Measurements from ENCODE around the gene GPD2.
"Not testable (repeated sequence)": the region's sequence is repeated elsewhere in the genome, so short reads cannot be mapped to it uniquely, and the experiment has no call there.

Gene GPD2

DNA sequence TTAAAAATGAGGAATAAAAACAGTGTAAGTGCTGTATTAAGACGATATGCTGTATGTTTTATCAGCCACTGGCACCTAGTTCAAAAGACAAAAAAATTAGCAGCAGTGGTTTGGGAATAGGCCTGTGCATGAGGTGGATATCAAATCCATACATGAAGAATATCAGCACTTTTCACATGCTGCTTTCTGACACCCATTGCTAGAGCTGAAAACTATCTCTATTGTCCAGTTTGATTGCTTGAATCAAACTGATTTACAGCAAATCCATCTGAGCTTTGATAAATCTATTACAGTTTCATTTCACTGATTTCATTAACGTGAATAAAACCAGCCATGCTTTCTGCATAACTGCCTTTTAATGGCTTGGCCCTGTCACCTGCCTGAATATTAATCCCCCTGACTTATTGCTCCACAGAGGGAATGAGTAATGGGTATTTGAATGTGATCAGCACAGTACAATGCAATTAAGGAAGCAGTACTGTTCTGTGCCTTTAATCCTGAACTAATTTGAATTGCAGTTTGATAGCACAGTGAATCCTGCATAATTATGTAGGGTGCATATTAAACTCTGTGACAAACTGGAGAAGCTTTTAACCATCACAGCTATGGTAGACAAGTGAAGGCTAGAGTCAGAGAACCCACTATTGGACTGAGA, 154.0 kb downstream of the GPD2 start:
- DNase-seq, result no peak

DNA sequence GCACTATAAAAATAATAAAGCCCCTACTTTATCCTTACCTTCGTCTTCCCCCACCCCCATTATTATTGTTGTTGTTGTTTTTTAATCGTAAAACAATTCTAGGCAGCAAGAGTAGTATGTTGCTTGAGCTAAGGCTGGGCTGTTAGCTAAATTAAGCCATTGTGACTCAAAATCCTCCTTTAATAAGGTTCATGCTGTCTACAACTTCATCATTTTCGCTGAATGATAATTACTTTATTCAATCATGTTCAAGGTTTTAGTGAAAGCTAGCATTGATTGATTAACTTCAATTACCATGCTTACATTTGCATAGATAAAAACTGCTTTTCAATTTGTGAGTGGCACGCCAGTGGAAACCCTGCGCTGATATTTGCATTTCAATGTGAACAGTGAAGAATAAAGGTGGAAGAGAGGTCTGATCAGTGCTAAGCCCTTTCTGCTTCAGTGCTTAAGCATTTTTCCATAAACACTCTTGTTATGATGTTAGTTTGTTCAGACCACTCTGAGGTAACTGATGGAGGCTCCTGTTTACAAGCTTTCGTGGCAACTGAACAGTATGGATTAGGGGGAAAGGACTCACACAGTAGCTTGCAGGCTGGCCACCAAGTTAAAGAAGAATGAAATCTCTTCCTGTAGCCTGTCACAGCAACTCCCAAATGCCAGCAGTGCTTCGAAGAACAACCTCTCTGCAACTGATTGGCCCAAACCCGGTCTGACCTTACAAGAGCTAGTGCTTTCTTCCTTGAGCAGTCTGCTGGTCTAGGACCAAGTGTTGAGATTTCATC, 156.8 kb downstream of the GPD2 start:
- DNase-seq, result no peak

DNA sequence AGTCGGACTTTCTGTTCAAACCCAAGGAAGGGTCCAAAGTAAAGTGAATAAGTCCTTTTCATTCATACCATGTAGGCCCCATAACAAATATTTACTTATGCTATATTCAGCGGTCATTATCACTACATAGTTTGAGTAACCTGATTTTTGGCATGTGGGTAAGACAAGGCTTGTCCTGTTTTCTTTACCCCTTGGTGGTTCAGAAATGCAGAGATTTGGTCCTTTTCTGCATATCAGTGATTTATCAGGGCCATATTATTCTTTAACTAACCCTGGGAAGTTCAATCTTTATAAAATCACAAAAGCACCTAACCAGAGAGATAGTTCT, 157.4 kb downstream of the GPD2 start:
- no peak for DNase-seq

DNA sequence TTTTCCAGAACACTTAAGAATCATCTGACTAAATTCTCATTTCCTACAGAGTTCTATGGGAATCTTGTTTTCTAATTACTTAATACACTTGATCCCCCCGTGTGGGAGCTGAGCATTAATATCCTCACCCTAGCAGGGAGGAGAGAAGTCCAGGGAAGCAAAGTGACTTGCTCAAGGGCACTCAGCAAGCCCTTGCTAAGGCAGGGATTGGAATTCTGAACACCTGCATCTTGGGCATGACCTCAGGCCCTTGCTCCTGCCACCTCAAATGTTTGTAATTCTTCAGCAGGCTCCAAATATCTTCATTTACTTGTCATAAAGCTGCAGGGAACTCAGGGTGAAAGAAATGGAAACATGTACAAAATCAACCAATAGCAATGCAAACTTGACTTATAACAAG, 162.4 kb downstream of the GPD2 start:
- DNase-seq, result no peak

DNA sequence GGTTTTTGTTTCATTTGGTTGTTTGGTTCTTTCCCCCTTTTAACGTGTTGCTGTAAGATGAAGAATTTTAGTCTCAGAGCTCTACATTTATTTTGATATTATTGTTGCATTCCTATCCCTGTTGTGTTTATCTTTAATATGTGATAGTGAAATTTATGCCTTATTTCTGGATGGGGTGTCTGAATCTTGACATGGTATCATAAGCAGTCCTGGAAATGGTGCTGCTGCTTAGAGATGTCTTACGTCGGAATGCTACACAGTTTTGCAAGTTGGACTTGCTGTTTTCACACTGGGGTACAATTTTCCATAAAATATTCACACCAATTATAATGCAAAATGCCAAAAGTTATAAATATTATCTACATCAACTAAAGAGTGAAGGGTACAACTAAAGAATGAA, 164.0 kb downstream of the GPD2 start:
- no peak for DNase-seq

DNA sequence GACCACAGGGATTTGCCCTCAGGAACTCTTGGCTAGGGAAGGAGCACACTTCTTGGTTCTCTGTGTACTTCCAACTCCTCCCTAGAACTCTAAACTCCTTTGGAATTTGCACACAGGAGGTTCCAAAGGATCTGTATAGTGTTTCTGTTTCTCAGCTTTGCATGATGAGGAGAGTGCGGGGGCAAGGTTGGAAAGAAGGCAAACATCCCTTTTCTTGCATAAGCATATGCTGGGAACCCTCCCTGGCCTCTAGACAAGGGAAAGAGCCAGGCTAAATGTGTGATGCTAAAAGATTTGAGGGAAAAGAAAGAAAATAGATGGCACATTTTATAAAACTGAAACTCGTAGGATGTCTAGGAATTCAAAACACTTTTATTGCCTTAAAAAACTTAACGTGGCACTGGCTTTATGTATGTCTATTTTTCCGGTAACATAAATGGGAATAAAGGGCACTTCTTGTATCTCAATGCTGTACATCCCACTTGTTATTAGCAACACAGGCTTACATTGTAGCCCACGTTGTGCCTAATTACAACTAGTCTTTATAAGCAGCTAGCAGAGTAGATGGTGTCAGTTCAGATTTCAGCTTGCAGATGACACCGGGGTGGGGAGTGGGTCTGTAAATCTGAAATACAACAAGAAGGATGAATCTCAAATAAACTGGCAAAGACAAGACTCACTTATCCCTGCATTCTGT, 165.8 kb downstream of the GPD2 start:
- DNase-seq, result no peak

DNA sequence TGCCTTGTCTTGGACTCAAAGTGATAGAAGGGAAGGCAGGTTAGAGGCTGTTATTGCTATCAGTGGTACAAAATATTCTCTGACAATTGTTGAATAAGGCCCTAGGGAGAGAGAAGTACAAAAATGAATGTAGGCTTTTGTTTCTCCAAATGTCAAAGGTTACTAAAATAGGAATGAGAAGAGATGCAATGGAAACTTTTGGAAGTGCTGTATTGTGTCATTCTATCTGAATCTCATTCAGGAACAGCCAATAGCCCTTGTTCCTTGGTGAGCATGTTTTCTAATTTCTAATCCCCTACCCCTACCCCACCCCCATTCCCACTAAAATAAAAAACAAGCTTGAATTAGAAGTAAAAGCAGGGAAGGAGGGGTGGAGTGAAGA, 166.4 kb downstream of the GPD2 start:
- DNase-seq, result no peak

DNA sequence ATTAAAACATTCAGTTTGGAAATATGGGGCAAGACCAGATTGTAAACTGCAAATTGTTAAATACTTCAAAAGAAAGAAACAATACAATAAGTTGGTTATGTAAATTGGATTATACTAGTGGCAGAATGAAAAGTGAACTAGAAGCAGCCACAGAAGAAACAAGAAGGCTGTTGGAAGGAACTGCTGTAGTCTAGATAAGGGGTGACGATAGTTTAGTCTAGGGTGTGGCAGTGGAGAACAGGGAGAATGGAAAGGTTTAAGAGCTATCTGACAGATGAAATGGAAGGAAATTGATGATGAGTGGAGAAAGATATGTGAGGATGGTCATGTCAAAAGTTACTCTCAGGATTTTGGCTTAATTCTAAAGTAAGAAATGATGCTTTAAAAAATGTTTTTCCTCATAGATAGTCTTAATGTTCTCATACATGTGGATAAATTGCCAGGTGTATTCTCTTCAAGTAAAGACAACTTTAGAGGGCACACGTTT, 179.7 kb downstream of the GPD2 start:
- DNase-seq, result no peak

DNA sequence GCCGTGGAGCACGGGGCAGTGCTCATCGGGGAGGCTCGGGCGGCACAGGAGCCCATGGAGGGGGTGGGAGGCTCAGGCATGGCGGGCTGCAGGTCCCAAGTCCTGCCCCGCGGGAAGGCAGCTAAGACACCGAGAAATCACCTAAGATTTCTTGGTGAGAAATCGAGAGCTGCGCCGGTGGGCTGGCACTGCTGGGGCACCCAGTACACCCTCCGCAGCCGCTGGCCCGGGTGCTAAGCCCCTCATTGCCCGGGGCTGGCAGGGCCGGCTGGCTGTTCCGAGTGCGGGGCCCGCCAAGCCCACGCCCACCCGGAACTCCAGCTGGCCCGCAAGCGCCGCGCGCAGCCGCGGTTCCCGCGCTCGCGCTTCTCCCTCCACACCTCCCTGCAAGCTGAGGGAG, 181.9 kb downstream of the GPD2 start:
- not testable (repeated sequence) for DNase-seq

DNA sequence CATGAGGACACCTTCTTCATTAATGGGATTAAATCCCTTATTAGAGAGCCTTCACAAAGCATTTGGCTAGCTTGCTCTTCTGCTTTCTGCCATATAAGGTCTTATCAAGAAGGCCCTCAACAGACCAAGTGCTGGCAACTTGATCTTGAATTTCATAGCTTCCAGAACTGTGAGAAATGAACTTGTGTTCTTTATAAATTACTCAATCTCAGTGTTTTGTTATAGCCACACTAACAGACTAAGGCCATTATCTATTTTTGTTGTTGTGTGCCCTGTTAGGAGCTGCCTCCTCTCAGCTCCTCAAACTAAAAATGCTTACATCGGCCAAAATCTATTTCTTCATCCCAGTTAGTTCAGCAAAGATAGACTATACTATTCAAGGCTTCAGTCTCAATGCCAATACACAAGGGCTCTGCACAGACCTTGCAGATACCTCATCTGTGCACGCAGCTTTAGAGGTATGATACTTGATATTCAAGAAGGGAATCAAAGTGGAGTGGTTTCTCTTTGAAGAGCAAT, 182.9 kb downstream of the GPD2 start:
- no peak for DNase-seq

DNA sequence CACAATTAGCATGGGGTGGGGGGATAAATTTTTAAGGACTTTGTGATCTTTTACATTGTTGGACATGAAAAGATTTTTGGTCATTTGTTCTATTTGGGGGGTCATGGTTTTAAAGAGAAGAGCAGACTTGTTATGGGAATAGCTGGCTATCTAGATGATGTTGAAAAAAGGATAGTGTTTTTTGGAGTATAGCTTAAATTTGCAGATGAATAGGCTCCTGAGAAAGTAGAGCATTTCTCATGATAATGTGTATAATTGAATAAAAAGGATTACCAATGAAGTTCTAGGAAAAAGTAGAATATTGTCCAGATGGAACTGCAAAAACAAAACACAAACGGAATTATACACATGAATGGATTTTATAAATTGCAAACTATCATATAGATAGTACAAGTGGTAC, 186.3 kb downstream of the GPD2 start:
- DNase-seq, result no peak

DNA sequence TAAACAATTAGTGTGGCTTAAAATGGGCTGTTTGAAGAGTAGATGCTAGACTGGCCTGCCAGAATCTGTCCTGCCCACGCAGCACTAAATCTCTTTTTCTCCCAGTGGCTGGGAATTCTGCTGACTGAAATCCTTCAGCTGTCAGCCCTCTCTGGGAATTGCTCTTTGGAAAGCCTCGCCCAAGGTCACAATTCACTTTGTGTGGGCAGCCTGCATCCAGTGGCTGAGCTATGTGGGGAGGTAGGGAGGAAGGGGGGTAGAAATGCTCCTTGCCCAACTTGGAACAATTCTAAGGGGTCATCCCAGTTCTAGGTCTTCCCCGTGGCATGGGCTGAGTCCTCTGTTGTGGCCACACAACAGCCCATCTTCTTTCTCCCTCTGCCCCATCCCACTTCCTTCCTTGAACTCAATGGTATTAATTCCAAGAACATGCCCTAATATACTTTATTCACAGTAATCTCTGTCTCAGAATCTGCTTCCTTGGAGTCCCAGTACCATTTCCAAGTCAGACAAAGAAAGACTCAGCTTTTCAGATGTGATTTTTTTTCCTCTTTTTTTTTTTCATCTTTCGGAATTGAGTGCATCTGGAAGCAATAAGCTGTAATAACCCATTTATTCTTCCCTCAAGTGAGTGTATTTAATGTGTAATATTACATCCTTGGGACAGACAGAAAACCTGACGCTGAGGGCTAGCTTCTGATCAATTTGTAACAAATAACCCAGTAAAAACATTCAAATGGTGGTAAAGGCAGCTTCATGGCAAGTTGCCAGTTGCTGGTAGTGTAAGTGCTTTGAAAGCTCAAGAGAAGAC, 189.4 kb downstream of the GPD2 start:
- no peak for DNase-seq

DNA sequence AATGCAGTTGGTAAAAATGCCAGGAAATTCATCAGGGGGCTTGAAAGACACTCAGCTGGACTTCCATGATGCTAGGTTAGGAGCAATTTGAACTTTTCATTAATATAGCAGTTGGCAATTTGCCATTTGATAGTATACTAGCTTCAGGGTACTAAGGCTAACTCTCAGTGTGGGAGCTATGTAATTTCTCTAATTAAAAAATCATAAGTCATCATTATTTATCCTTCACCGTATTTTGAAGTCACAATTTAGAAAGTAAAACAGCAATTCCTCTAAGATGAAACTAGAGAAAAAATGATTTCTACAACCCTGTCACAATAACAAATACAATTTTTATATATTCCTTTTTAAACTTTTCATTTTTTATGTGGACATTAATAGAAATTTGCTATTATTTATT, 190.8 kb downstream of the GPD2 start:
- no peak for DNase-seq

DNA sequence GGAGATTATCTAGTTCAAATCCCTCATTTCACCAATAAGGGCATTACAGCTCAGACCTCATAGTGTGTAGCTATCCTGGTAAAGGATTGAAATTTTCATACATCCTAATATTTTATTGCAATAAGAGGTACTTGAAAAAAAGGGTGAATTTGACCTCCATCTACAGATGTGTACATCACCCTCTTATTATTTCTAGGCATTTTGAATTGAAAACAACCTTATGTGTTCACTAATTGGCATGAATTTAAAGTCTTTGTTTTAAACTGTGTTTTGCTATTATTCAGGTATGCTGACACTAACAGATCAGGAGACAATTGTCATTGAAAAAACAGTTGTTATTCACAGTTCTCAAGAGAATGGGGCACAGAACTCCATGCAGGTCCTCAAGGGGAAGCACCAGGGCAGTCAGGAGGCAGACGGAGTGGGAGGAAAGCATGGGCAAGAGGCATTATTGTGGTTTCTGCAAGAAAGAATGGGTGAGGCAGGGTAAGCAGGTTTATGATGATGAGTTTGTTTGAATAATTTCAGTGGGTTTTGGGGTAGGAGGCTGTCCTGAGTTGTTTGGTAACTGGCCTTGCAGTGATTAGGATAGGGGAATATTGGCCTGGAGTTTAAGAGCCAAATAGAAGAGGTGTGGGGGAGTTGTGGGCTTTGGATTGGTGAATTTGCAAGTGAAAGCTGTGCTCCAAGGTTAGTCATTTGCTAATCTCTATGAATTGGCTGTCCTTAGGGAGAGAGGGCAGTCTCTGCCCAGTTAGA, 194.6 kb downstream of the GPD2 start:
- DNase-seq, result no peak

DNA sequence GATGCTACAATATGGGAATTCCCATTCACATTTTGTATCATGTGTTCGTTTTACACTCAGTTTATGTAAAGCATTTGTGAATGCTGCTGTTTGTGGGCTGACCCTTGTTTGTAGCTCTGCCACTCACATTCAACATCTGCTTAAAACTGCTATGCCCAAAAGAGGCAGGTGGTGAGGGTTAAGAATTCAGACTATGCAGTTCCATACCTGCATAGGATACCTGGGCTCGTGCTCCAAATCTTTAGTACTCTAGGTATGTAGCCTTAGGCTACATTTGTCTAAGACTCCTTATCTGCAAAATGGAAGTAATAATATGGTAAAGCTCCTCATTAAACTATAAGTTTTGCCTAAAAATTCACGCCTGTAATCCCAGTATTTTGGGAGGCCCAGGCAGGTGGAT, 199.5 kb downstream of the GPD2 start:
- no peak for DNase-seq

Data from C1 segment of cervical spinal cord (tissue), 14 donors.